Liver (tissue), 9 donors: ENCODE measurements around the gene WNT2B. TPM values are rescaled to one million over a fixed set of nuclear protein-coding genes. Genes with fewer than 3 reads are reported as not detected.

Experiments used
- DNase-seq: peaks from one replicate; pipeline ENCODE4 v3.0.0-alpha.2; 2017; ENCODE audit warnings: low spot score
- H3K27ac ChIP-seq, 2 donors: one replicate each; pipeline ENCODE4 v1.7.0; 2013; ENCODE audit warnings: inconsistent platforms in 2 of 2, low read length in 2 of 2, control low read depth in 1 of 2, low read depth in 1 of 2, mild to moderate bottlenecking in 1 of 2
- H3K27me3 ChIP-seq, 4 donors: one replicate each; pipeline versions ENCODE4 v1.6.1 to v1.7.0; 2013; ENCODE audit warnings: low read length in 3 of 4, inconsistent platforms in 1 of 4, mild to moderate bottlenecking in 1 of 4, moderate library complexity in 1 of 4; ENCODE audit not compliant: control insufficient read depth in 4 of 4, insufficient read depth in 4 of 4
- H3K36me3 ChIP-seq, 4 donors: one replicate each; pipeline versions ENCODE4 v1.6.1 to v1.7.0; 2013; ENCODE audit warnings: low read length in 3 of 4, mild to moderate bottlenecking in 3 of 4, low read depth in 1 of 4, moderate library complexity in 1 of 4; ENCODE audit not compliant: control insufficient read depth in 4 of 4, insufficient read depth in 3 of 4
- H3K4me1 ChIP-seq, 4 donors: one replicate each; pipeline versions ENCODE4 v1.6.1 to v1.7.0; 2013; ENCODE audit warnings: low read length in 3 of 4, mild to moderate bottlenecking in 3 of 4, moderate library complexity in 1 of 4; ENCODE audit not compliant: control insufficient read depth in 4 of 4, insufficient read depth in 4 of 4
- H3K4me3 ChIP-seq, 3 donors: one replicate each; pipeline versions ENCODE4 v1.6.1 to v1.7.0; 2013; ENCODE audit warnings: low read length in 3 of 3, control low read depth in 1 of 3, low read depth in 1 of 3, mild to moderate bottlenecking in 1 of 3
- H3K9ac ChIP-seq, 2 donors: one replicate each; pipeline ENCODE4 v1.7.0; 2013; ENCODE audit warnings: low read length in 2 of 2, mild to moderate bottlenecking in 2 of 2, moderate library complexity in 2 of 2, control low read depth in 1 of 2, low read depth in 1 of 2
- H3K9me3 ChIP-seq, 4 donors: one replicate each; pipeline versions ENCODE4 v1.6.1 to v1.7.0; 2013; ENCODE audit warnings: low read length in 3 of 4; ENCODE audit not compliant: control insufficient read depth in 4 of 4
- CTCF ChIP-seq: fragments of 150-350 bp; IDR thresholded peaks from 2 replicates; pipeline ENCODE4 v1.5.1; 2017; ENCODE audit warnings: improper control_type of control experiment, low read depth, low read length; ENCODE audit not compliant: missing input control
- EGR1 ChIP-seq, 2 donors: IDR thresholded peaks; 2 replicates each; pipeline ENCODE4 v1.6.1; 2016 to 2018; ENCODE audit warnings: antibody characterized with exemption in 2 of 2, low read depth in 2 of 2
- FOXA2 ChIP-seq: IDR thresholded peaks from 2 replicates; pipeline ENCODE4 v1.6.1; 2016; ENCODE audit warnings: antibody characterized with exemption
- GABPA ChIP-seq, 2 donors: IDR thresholded peaks in 1 of 2; conservative IDR thresholded peaks in 1 of 2; 2 replicates each; pipeline ENCODE4 v1.6.1; 2016; ENCODE audit warnings: antibody characterized with exemption in 2 of 2, mild to moderate bottlenecking in 1 of 2, moderate library complexity in 1 of 2
- JUND ChIP-seq, 2 donors: IDR thresholded peaks; 2 replicates each; pipeline ENCODE4 v1.6.1; 2016; ENCODE audit warnings: antibody characterized with exemption in 2 of 2
- MAX ChIP-seq: IDR thresholded peaks from 2 replicates; pipeline ENCODE4 v1.6.1; 2016; ENCODE audit warnings: antibody characterized with exemption
- NR2F2 ChIP-seq: IDR thresholded peaks from 2 replicates; pipeline ENCODE4 v1.6.1; 2016; ENCODE audit warnings: antibody characterized with exemption
- RAD21 ChIP-seq, 2 donors: IDR thresholded peaks; 2 replicates each; pipeline ENCODE4 v1.6.1; 2016; ENCODE audit warnings: antibody characterized with exemption in 2 of 2, mild to moderate bottlenecking in 2 of 2
- TAF1 ChIP-seq: conservative IDR thresholded peaks from 2 replicates; pipeline ENCODE4 v1.6.1; 2016; ENCODE audit warnings: antibody characterized with exemption, mild to moderate bottlenecking
- ZBTB33 ChIP-seq: IDR thresholded peaks from 2 replicates; pipeline ENCODE4 v1.6.1; 2016; ENCODE audit warnings: antibody characterized with exemption
- WGBS: extraction: QIAGEN DNeasy Blood & Tissue Kit; methylation state at CpG from one replicate; pipeline ENCODE4 v1.1.7; 2013; 5-methylcytosine and 5-hydroxymethylcytosine counted together
- polyA plus RNA-seq, 2 donors: library from polyadenylated mRNA; stranded (reverse) in 1 of 2; unstranded in 1 of 2; fragments of 200-250 nt in 1 of 2; fragments of >200 nt in 1 of 2; fragmentation: Nextera tagmentation in 1 of 2; extraction: Ambion mirVana in 1 of 2; gene quantifications; one replicate each; pipeline versions ENCODE4 v1.2.1 to v1.2.3, GENCODE V29; 2013 to 2015
- total RNA-seq, 2 donors: library from RNA; depleted of rRNA; stranded (reverse); fragments of >200 nt; gene quantifications; one replicate each; pipeline ENCODE4 v1.2.3, GENCODE V29; 2014
- TF ChIP-seq, protein P1 (sequence below): IDR thresholded peaks from 2 replicates; pipeline ENCODE4 v1.6.1; 2016; ENCODE audit warnings: antibody characterized with exemption, mild to moderate bottlenecking
- TF ChIP-seq, protein P2 (sequence below): IDR thresholded peaks from 2 replicates; pipeline ENCODE4 v1.6.1; 2016; ENCODE audit warnings: antibody characterized with exemption
- donor health status: healthy.
- donor health status: healthy.
- donor health status: healthy.
- donor health status: healthy.
- donor health status: healthy.

Gene WNT2B
- total and polyA plus RNA-seq, 4 donors, result 0.07 to 0.92 (median 0.38) TPM

DNA sequence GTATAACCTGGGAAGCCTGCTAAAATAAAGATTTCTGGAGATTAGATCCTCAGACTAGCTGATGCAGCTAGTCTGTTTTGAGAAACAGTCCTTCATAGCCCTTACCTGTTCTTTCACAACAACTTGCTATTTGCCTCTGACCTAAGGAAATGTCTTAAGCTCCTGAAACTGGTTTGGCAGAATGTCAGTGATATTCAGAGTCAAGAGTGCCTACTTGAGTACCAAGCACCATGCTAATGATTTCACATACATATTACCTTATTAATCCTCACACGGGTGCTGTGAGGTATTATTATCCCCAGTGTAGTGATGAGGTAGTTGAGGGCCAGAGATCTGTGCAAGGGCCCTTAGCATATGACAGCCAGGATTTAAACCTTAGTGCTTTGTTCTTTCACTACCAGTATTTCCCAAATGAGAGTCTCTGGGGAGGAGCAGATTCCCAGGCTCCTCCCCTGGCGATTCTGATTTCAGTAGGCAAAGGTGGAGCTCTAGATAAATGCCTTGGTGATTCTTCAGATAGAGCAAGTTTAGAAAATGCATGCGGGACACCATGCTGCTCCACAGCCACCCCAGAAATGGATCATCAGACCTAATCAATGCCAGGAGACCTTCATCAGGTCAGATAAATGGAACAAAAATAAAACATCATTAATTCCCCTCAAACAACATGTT lies 47.4 kb upstream of the WNT2B start:
- Histone ChIP-seq H3K4me3 (no peak overlapping the region), H3K9ac (no peak overlapping the region), H3K36me3 (peaks cover 0 to 9% (median 4%) of the 10 kb centered on the region in 4 donors), H3K4me1 (peaks cover 0 to 7% (median 4%) of the 10 kb centered on the region in 4 donors), H3K27me3 (no peaks in the 10 kb centered on the region), H3K27ac (no peak overlapping the region), H3K9me3 (no peaks in the 10 kb centered on the region)
- TF ChIP-seq NR2F2 (no peak), TAF1 (no peak), RAD21 (IDR thresholded peaks at IDR 0.05) (no peak), EGR1 (IDR thresholded peaks at IDR 0.05; ENCODE audit: low read depth in 2 of 2) (no peak), FOXA2 (no peak), CTCF (no peak), JUND (IDR thresholded peaks at IDR 0.05) (no peak)
- TF ChIP-seq, protein P1, sequence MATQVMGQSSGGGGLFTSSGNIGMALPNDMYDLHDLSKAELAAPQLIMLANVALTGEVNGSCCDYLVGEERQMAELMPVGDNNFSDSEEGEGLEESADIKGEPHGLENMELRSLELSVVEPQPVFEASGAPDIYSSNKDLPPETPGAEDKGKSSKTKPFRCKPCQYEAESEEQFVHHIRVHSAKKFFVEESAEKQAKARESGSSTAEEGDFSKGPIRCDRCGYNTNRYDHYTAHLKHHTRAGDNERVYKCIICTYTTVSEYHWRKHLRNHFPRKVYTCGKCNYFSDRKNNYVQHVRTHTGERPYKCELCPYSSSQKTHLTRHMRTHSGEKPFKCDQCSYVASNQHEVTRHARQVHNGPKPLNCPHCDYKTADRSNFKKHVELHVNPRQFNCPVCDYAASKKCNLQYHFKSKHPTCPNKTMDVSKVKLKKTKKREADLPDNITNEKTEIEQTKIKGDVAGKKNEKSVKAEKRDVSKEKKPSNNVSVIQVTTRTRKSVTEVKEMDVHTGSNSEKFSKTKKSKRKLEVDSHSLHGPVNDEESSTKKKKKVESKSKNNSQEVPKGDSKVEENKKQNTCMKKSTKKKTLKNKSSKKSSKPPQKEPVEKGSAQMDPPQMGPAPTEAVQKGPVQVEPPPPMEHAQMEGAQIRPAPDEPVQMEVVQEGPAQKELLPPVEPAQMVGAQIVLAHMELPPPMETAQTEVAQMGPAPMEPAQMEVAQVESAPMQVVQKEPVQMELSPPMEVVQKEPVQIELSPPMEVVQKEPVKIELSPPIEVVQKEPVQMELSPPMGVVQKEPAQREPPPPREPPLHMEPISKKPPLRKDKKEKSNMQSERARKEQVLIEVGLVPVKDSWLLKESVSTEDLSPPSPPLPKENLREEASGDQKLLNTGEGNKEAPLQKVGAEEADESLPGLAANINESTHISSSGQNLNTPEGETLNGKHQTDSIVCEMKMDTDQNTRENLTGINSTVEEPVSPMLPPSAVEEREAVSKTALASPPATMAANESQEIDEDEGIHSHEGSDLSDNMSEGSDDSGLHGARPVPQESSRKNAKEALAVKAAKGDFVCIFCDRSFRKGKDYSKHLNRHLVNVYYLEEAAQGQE, result no peak
- TF ChIP-seq, protein P2, sequence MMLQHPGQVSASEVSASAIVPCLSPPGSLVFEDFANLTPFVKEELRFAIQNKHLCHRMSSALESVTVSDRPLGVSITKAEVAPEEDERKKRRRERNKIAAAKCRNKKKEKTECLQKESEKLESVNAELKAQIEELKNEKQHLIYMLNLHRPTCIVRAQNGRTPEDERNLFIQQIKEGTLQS, result no peak
- 75% methylated on average over 3 of the region's 3 CpGs for WGBS
- DNase-seq, result no peak

GRCh38 chr1:112462953-112463279 lies 45.8 kb upstream of the WNT2B start:
- Histone ChIP-seq H3K27me3 (no peaks in the 10 kb centered on the region), H3K36me3 (no peaks in the 10 kb centered on the region), H3K4me1 (peaks cover 0 to 10% (median 6%) of the 10 kb centered on the region in 4 donors), H3K9ac (no peak overlapping the region), H3K27ac (no peak overlapping the region), H3K9me3 (no peaks in the 10 kb centered on the region), H3K4me3 (no peak overlapping the region)
- WGBS, result 63% methylated on average over 1 of the region's 1 CpG
- no peak for DNase-seq
- TF ChIP-seq RAD21 (IDR thresholded peaks at IDR 0.05), result no peak
- TF ChIP-seq ZBTB33, result no peak
- no peak for TF ChIP-seq GABPA (IDR thresholded peaks at IDR 0.05 in 1 of 2, conservative IDR thresholded peaks at IDR 0.05 in 1 of 2)
- TF ChIP-seq MAX, result no peak
- TF ChIP-seq FOXA2, result no peak
